WI38 (cell line): ENCODE results near the gene FRRS1.

ENCODE experiments used
- H3K4me3 ChIP-seq: 2 replicates; pipeline ENCODE4 v1.5.1; 2011; ENCODE audit warnings: low read depth, mild to moderate bottlenecking, control low read depth, low read length
- TF ChIP-seq, protein P1 (sequence below): IDR thresholded peaks from 2 replicates; pipeline ENCODE4 v1.5.1; 2012; ENCODE audit warnings: low read depth, mild to moderate bottlenecking, control low read depth, low read length

FRRS1 gene

DNA sequence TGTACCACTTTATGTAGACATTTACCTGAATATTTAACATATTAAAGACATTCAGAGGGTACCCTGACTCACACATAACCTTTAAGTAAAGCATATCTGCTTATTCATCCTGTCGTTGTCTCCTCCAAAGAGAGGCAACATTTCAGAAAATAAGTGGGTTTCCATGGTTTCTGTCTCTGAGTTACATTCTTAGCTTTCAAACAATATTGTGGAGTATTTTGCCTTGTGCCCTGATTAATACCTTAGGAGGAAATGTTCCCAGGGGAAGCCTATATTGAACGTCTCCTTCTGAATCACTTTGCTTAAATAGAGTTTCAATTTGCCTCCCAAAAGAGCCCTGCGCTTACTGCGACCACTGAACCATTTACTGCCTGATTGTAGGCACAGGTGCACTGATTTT, 94.4 kb downstream of the FRRS1 start:
- TF ChIP-seq, protein P1, sequence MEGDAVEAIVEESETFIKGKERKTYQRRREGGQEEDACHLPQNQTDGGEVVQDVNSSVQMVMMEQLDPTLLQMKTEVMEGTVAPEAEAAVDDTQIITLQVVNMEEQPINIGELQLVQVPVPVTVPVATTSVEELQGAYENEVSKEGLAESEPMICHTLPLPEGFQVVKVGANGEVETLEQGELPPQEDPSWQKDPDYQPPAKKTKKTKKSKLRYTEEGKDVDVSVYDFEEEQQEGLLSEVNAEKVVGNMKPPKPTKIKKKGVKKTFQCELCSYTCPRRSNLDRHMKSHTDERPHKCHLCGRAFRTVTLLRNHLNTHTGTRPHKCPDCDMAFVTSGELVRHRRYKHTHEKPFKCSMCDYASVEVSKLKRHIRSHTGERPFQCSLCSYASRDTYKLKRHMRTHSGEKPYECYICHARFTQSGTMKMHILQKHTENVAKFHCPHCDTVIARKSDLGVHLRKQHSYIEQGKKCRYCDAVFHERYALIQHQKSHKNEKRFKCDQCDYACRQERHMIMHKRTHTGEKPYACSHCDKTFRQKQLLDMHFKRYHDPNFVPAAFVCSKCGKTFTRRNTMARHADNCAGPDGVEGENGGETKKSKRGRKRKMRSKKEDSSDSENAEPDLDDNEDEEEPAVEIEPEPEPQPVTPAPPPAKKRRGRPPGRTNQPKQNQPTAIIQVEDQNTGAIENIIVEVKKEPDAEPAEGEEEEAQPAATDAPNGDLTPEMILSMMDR: no peak
- H3K4me3 ChIP-seq: no peak overlapping the region

DNA sequence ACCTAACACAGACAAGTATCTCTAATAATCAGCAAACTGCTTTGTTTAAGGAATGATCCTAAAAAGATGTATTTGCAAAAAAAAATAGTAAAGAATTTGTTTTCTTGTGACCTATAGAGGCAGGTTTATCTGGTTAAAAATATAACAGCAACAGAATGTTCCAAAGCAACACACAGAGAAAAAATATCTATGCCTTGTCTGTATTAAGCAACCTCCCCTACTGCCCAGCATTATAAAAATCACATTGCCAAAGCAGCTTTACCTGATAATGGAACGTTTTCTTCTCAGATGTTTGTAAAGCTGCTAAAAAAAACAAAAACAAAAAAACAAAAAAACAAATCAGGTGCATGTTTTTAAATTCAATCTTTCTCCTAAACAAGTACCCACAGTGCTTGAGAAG, 95.9 kb downstream of the FRRS1 start:
- TF ChIP-seq, protein P1: no peak
- no peak overlapping the region for H3K4me3 ChIP-seq

DNA sequence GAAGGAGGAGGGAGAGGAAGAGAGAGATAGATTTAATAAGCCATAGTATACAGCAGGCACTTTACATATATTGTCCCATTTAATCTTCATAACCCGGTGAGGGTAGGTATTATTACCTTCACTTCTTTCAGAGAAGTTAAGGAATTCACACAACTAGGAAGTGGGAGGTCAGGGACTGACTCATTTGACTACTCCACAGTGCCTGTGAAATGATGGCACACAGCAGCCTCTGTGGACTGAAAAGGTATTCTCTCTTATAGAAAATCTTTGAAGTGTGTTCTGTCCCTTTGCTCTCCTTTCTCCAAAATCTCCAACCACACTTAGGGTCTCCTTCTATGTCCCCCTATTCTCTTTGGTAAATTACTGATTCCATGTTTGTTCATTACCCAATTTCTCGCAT, 96.6 kb downstream of the FRRS1 start:
- TF ChIP-seq, protein P1: no peak
- H3K4me3 ChIP-seq: no peak overlapping the region

- no peak overlapping the region for H3K4me3 ChIP-seq
- TF ChIP-seq, protein P1: no peak
Observed at GRCh38 chr1:99669376-99669775, 97.1 kb downstream of the FRRS1 start.

DNA sequence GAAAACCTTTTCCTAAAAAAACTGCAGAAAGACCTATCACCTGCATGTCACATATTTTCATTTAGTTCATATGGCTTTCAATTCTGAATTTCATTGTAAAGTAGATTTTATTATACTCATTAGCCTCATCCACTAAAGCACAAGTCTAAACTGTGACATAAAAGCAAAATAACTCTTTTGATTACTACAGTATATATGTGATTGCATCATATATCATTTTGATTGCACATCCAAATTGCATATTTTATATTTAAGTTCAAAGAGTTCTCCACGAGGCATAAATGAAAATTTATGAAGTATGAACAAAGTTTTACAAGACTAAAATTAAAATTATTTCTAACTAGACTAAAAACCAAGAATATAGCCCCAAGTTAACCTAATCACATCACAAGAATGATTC, 101.2 kb downstream of the FRRS1 start:
- H3K4me3 ChIP-seq: no peak overlapping the region
- TF ChIP-seq, protein P1: no peak

DNA sequence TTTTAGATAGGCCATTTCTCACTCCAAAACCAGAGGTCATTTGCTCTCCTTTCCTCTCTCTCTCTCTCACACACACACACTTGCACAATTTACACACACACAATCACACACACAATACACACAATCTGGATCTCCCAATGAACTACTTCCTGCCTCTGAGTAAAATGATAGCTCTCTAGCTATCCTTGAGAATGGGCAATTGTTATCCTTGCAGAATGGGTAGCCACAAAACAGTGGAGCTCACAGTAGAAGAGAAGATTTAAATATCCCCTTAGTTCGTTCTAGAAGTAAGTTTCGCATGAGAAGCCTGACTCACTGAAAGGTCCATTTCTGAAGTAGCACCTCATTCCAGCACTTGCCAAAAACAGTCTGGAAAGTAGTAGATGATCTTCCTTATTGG, 102.9 kb downstream of the FRRS1 start:
- H3K4me3 ChIP-seq: no peak overlapping the region
- TF ChIP-seq, protein P1: no peak

GRCh38 chr1:99662539-99663080, 103.8 kb downstream of the FRRS1 start:
- TF ChIP-seq, protein P1: no peak

More at GRCh38 chr1:99662539-99663080, 103.8 kb downstream of the FRRS1 start:
- H3K4me3 ChIP-seq: no peak overlapping the region
